K562 (cell line): Measurements from ENCODE around the gene ZDHHC14. TPM values are rescaled to one million over a fixed set of nuclear protein-coding genes. Genes with fewer than 3 reads are reported as not detected.

Experiments used
- ATAC-seq: fragments of 200-7000 bp; cut with Tn5 transposase; 3 replicates; pipeline ENCODE4 v1.9.1; 2020; ENCODE audit warnings: moderate library complexity
- BruUV-seq: library from RNA; stranded (reverse); fragments of 400-500 nt; replicated peaks from 2 replicates; lab custom pipeline; 2021; lab: Mats Ljungman, UMichigan
- CTCF ChIA-PET: fragments of 300-600 bp; formaldehyde crosslinking; extraction: SDS; loops from one replicate; lab custom pipeline; 2021; ENCODE audit warnings: low intra/inter-chr PET ratio; lab: Yijun Ruan, JAX
- POLR2A ChIA-PET: fragments of 300-600, 350-650 bp; sonication (Branson Sonifier 250); formaldehyde crosslinking; extraction: SDS; loops from one replicate; lab custom pipeline; 2021; ENCODE audit warnings: antibody characterized with exemption, inconsistent platforms; lab: Yijun Ruan, JAX
- DNase-seq, 4 experiments: peaks; one replicate each; pipeline versions ENCODE4 v3.0.0 to v3.0.0-alpha.2; 2011 to 2018; ENCODE audit warnings: low spot score in 3 of 4, mixed read lengths in 3 of 4; ENCODE audit errors: extremely low read depth in 1 of 4
- FAIRE-seq: peaks from 2 replicates; lab custom pipeline; 2011; peaks lifted over from hg19 to GRCh38; lab: Jason Lieb, UNC
- H2AFZ ChIP-seq: 2 replicates; pipeline ENCODE4 v1.6.0; 2011; ENCODE audit warnings: low read depth, low read length, control low read depth, inconsistent platforms
- H3K27ac ChIP-seq: fragments of 200-600 bp; 3 replicates; pipeline ENCODE4 v1.8.0; 2011; ENCODE audit warnings: low read depth, mild to moderate bottlenecking, control low read depth, inconsistent platforms, low read length, moderate library complexity, mixed read lengths; ENCODE audit errors: extremely low read depth
- H3K27me3 ChIP-seq, 2 experiments: fragments of 300-600 bp in 1 of 2; 2 replicates in 1 of 2; 3 replicates in 1 of 2; pipeline versions ENCODE4 v1.6.0 to v1.8.0; 2011; ENCODE audit warnings: inconsistent platforms in 2 of 2, low read length in 2 of 2, mild to moderate bottlenecking in 1 of 2, mixed read lengths in 1 of 2, moderate library complexity in 1 of 2; ENCODE audit not compliant: control insufficient read depth in 2 of 2, insufficient read depth in 2 of 2
- H3K36me3 ChIP-seq: fragments of 300-600 bp; 3 replicates; pipeline ENCODE4 v1.8.0; 2011; ENCODE audit warnings: mild to moderate bottlenecking, low read length, inconsistent platforms; ENCODE audit not compliant: control insufficient read depth, insufficient read depth
- H3K4me1 ChIP-seq, 2 experiments: fragments of 200-600 bp in 1 of 2; replicated peaks in 1 of 2; 2 replicates in 1 of 2; 3 replicates in 1 of 2; pipeline versions ENCODE4 v1.5.1 to v1.8.0; 2011; ENCODE audit warnings: inconsistent platforms in 2 of 2, low read length in 2 of 2, mild to moderate bottlenecking in 1 of 2, mixed read lengths in 1 of 2, moderate library complexity in 1 of 2; ENCODE audit not compliant: control insufficient read depth in 2 of 2, insufficient read depth in 2 of 2
- H3K4me2 ChIP-seq: 2 replicates; pipeline ENCODE4 v1.6.1; 2011; ENCODE audit warnings: low read length, control low read depth, inconsistent platforms, mixed read lengths; ENCODE audit not compliant: insufficient read depth
- H3K4me3 ChIP-seq: fragments of 200-600 bp; sonication (generic), shearing (Covaris generic); 2 replicates; pipeline ENCODE4 v1.5.1; 2016; ENCODE audit warnings: control low read depth, inconsistent platforms
- H3K79me2 ChIP-seq: fragments of 200-600 bp; 3 replicates; pipeline ENCODE4 v1.8.0; 2011; ENCODE audit warnings: low read length, inconsistent platforms; ENCODE audit not compliant: control insufficient read depth, insufficient read depth
- H3K9ac ChIP-seq, 2 experiments: 2 replicates each; pipeline versions ENCODE4 v1.6.0 to v1.6.1; 2011; ENCODE audit warnings: low read depth in 2 of 2, low read length in 2 of 2, control low read depth in 1 of 2, inconsistent platforms in 1 of 2, mild to moderate bottlenecking in 1 of 2, mixed read lengths in 1 of 2; ENCODE audit not compliant: insufficient read depth in 1 of 2
- H3K9me1 ChIP-seq: one replicate; pipeline ENCODE4 v1.6.0; 2011; ENCODE audit warnings: inconsistent platforms, mild to moderate bottlenecking, low read length, moderate library complexity; ENCODE audit not compliant: control insufficient read depth, insufficient read depth
- H3K9me3 ChIP-seq: replicated peaks from 2 replicates; pipeline ENCODE4 v1.5.1; 2011; ENCODE audit warnings: low read depth, low read length, inconsistent platforms; ENCODE audit not compliant: control insufficient read depth, insufficient read depth
- H4K20me1 ChIP-seq: replicated peaks from 2 replicates; pipeline ENCODE4 v1.6.1; 2011; ENCODE audit warnings: low read length, inconsistent platforms, mixed read lengths; ENCODE audit not compliant: control insufficient read depth, insufficient read depth
- ARID2 ChIP-seq: fragments of 450-650 bp; IDR thresholded peaks from 2 replicates; pipeline ENCODE4 v1.6.1; 2017; ENCODE audit warnings: antibody characterized with exemption, mild to moderate bottlenecking
- COPS2 ChIP-seq: fragments of 450-650 bp; conservative IDR thresholded peaks from 2 replicates; pipeline ENCODE4 v1.6.1; 2016; ENCODE audit warnings: mild to moderate bottlenecking, moderate library complexity
- E2F6 ChIP-seq, 2 experiments: IDR thresholded peaks; 2 replicates each; pipeline ENCODE4 v1.6.1; 2011; ENCODE audit warnings: borderline replicate concordance in 1 of 2, control low read depth in 1 of 2, low read depth in 1 of 2, low read length in 1 of 2, mild to moderate bottlenecking in 1 of 2, mixed read lengths in 1 of 2, moderate library complexity in 1 of 2; ENCODE audit not compliant: insufficient read depth in 1 of 2, insufficient read length in 1 of 2, poor library complexity in 1 of 2, severe bottlenecking in 1 of 2; ENCODE audit errors: extremely low read depth in 1 of 2
- HBP1 ChIP-seq: fragments of 450-650 bp; formaldehyde crosslinking; IDR thresholded peaks from 2 replicates; pipeline ENCODE4 v1.4.0; 2022; ENCODE audit warnings: missing genetic modification characterization
- HMBOX1 ChIP-seq: sonication (generic); IDR thresholded peaks from 2 replicates; pipeline ENCODE4 v1.6.1; 2016
- JUNB ChIP-seq: fragments of 450-650 bp; formaldehyde crosslinking; conservative IDR thresholded peaks from 2 replicates; pipeline ENCODE4 v1.4.0; 2020; ENCODE audit warnings: mild to moderate bottlenecking
- KAT8 ChIP-seq: fragments of 450-650 bp; IDR thresholded peaks from 2 replicates; pipeline ENCODE4 v1.6.1; 2016; ENCODE audit warnings: low read depth, mild to moderate bottlenecking
- KDM4B ChIP-seq, 2 experiments: fragments of 450-650 bp in 1 of 2; sonication (generic) in 1 of 2; IDR thresholded peaks; 2 replicates each; pipeline ENCODE4 v1.6.1; 2016 to 2017; ENCODE audit warnings: borderline replicate concordance in 2 of 2, antibody characterized with exemption in 1 of 2, low read depth in 1 of 2, mild to moderate bottlenecking in 1 of 2
- NFE2 ChIP-seq: IDR thresholded peaks from 2 replicates; pipeline ENCODE4 v1.6.1; 2014; ENCODE audit warnings: antibody characterized with exemption, low read depth
- NFYB ChIP-seq: IDR thresholded peaks from 2 replicates; pipeline ENCODE4 v1.6.1; 2011; ENCODE audit warnings: mild to moderate bottlenecking, moderate library complexity; ENCODE audit not compliant: insufficient read length; ENCODE audit errors: extremely low read depth
- NR0B1 ChIP-seq: fragments of 450-650 bp; IDR thresholded peaks from one replicate; pipeline ENCODE4 v1.6.1; 2018; ENCODE audit warnings: mild to moderate bottlenecking, moderate library complexity; ENCODE audit not compliant: partially characterized antibody
- RAD51 ChIP-seq: fragments of 450-650 bp; IDR thresholded peaks from 2 replicates; pipeline ENCODE4 v1.7.1; 2016; ENCODE audit warnings: low read depth, mild to moderate bottlenecking, borderline replicate concordance
- RBM39 ChIP-seq: fragments of 200-400 bp; formaldehyde crosslinking; optimal IDR thresholded peaks from 2 replicates; pipeline ENCODE3; 2018; ENCODE audit warnings: low read depth, low read length
- SMARCA5 ChIP-seq: fragments of 450-650 bp; IDR thresholded peaks from 2 replicates; pipeline ENCODE4 v1.6.1; 2016
- TBP ChIP-seq: optimal IDR thresholded peaks from 2 replicates; pipeline ENCODE3; 2011; ENCODE audit warnings: low read depth, low read length, improper control_type of control experiment
- TRIM24 ChIP-seq, 2 experiments: fragments of 450-650 bp; IDR thresholded peaks; 2 replicates each; pipeline ENCODE4 v1.6.1; 2016
- USF2 ChIP-seq: sonication (generic); formaldehyde crosslinking; IDR thresholded peaks from 2 replicates; pipeline ENCODE4 v1.5.0; 2020; ENCODE audit warnings: missing genetic modification reagents
- ZNF140 ChIP-seq: fragments of 250-450 bp; sonication (Bioruptor Pico); IDR thresholded peaks from 2 replicates; pipeline ENCODE4 v1.8.0; 2021; ENCODE audit warnings: moderate library complexity, mild to moderate bottlenecking, inconsistent platforms
- ZNF274 ChIP-seq: IDR thresholded peaks from 2 replicates; pipeline ENCODE4 v1.6.1; 2011; ENCODE audit warnings: low read depth, mild to moderate bottlenecking, low read length, moderate library complexity, borderline replicate concordance
- WGBS: fragments of 100-300 bp; shearing (Covaris generic); methylation state at CpG from one replicate; pipeline ENCODE4 v1.1.6; 2016; ENCODE audit warnings: low coverage, mixed read lengths; ENCODE audit not compliant: insufficient coverage; ENCODE audit errors: missing lambda C conversion rate; 5-methylcytosine and 5-hydroxymethylcytosine counted together
- in situ Hi-C: fragments of 300-500 bp; cut with MboI; formaldehyde crosslinking; loops from 4 replicates; pipeline ENCODE4 v1.15.0; 2018; ENCODE audit warnings: inconsistent platforms, mixed read lengths
- intact Hi-C: fragments of 100-400 bp; cut with micrococcal nuclease; formaldehyde crosslinking; loops from 2 replicates; pipeline ENCODE4 v1.14.2; 2022
- polyA plus RNA-seq, 8 experiments: library from polyadenylated mRNA; depleted of rRNA in 4 of 8; stranded (reverse) in 5 of 8; unstranded in 3 of 8; fragments of >200 nt; fragmentation: Nextera tagmentation in 2 of 8; fragmentation: Illumina TruSeq in 1 of 8; extraction: Ambion mirVana in 2 of 8; extraction: Trizol in 1 of 8; gene quantifications; 2 replicates each; pipeline versions ENCODE4 v1.2.1 to v1.2.3, GENCODE V29; 2011 to 2014; ENCODE audit warnings: inconsistent platforms in 1 of 8, missing spikeins in 1 of 8
- total RNA-seq, 7 experiments: library from RNA; depleted of rRNA in 6 of 7; stranded (reverse); fragments of >200 nt in 6 of 7; fragmentation: Illumina TruSeq in 2 of 7; extraction: Trizol in 2 of 7; gene quantifications; 2 replicates each; pipeline versions ENCODE4 v1.2.1 to v1.2.3, GENCODE V29; 2011 to 2021; ENCODE audit warnings: low replicate concordance in 1 of 7

ZDHHC14 gene
- total and polyA plus RNA-seq, 9 of the 15 experiments (the other 6 are each of a cell fraction or from before 2014, with no cell fraction given), result 0.92 to 23.1 (median 13.8) TPM

- BruUV-seq, result no TSS peak
- Histone ChIP-seq H3K27me3 (no peaks in the 10 kb centered on the region; a peak in 1 of 5 replicates), H3K4me1 (peaks cover 0 to 8% of the 10 kb centered on the region in 2 experiments; a peak in 2 of 5 replicates), H3K4me3 (no peak overlapping the region), H3K9me3 (no peaks in the 10 kb centered on the region), H2AFZ (no peak overlapping the region), H3K9me1 (no peaks in the 10 kb centered on the region), H3K4me2 (no peak overlapping the region), H3K27ac (no peak overlapping the region), H4K20me1 (no peaks in the 10 kb centered on the region), H3K79me2 (no peaks in the 10 kb centered on the region), H3K36me3 (no peaks in the 10 kb centered on the region), H3K9ac (no peak overlapping the region)
- in situ Hi-C loops (no loop called here), intact Hi-C loops (no loop called here)
- ATAC-seq (no peak), DNase-seq (no peak), FAIRE-seq (no peak)
- 59% methylated on average over 8 of the region's 8 CpGs for WGBS
- ChIA-PET POLR2A (interaction anchor here (0.6 to 0.8 kb wide), 2 partner anchors 28 to 236 kb away, joined by 3 read pairs; no protein-coding TSS in a partner anchor), CTCF (no interaction called here)
- TF ChIP-seq HBP1 (CRISPR knock-in tag) (no peak), USF2 (peak; percentile 56), NFE2 (no peak), KDM4B (IDR thresholded peaks at IDR 0.05; ENCODE audit: borderline replicate concordance in 2 of 2, low read depth in 1 of 2) (no peak), NFYB (no peak), COPS2 (no peak), E2F6 (IDR thresholded peaks at IDR 0.05; ENCODE audit: borderline replicate concordance in 1 of 2, extremely low read depth in 1 of 2, insufficient read depth in 1 of 2, insufficient read length in 1 of 2, low read depth in 1 of 2, low read length in 1 of 2, poor library complexity in 1 of 2, severe bottlenecking in 1 of 2) (no peak), TRIM24 (IDR thresholded peaks at IDR 0.05) (no peak), TBP (no peak), ARID2 (no peak), HMBOX1 (no peak), NR0B1 (no peak), KAT8 (no peak), SMARCA5 (no peak), JUNB (CRISPR knock-in tag) (no peak), ZNF274 (no peak), RBM39 (no peak), ZNF140 (CRISPR knock-in tag) (no peak), RAD51 (peak; percentile 63)
These were observed 330.1 kb downstream of the ZDHHC14 start for GRCh38 chr6:157711060-157711459.
